GM23338 (cell line): ENCODE data around the gene CLDN2.
"Not testable (repeated sequence)": the region's sequence is repeated elsewhere in the genome, so short reads cannot be mapped to it uniquely, and the experiment has no call there.

Experiments used
- EZH2 ChIP-seq: fragments of 200-600 bp; sonication (generic); IDR thresholded peaks from one replicate; pipeline ENCODE4 v1.8.0; 2017; ENCODE audit warnings: antibody characterized with exemption, mild to moderate bottlenecking, low read depth; ENCODE audit not compliant: unreplicated experiment
- EZH2phosphoT487 ChIP-seq: fragments of 200-600 bp; sonication (generic); IDR thresholded peaks from one replicate; pipeline ENCODE4 v1.8.1; 2018; ENCODE audit warnings: antibody characterized with exemption; ENCODE audit not compliant: unreplicated experiment
- JUNB ChIP-seq: IDR thresholded peaks from one replicate; pipeline ENCODE4 v1.6.1; 2016; ENCODE audit warnings: antibody characterized with exemption; ENCODE audit not compliant: unreplicated experiment
- NANOG ChIP-seq: IDR thresholded peaks from 2 replicates; pipeline ENCODE4 v1.6.1; 2016; ENCODE audit warnings: antibody characterized with exemption, borderline replicate concordance
- POLR2AphosphoS5 ChIP-seq: IDR thresholded peaks from 2 replicates; pipeline ENCODE4 v1.6.1; 2016; ENCODE audit warnings: antibody characterized with exemption, low read depth
- STAT1 ChIP-seq: IDR thresholded peaks from one replicate; pipeline ENCODE4 v1.6.1; 2016; ENCODE audit warnings: antibody characterized with exemption; ENCODE audit not compliant: unreplicated experiment
- ZNF114 ChIP-seq: fragments of 250-450 bp; sonication (Bioruptor Pico); IDR thresholded peaks from 2 replicates; pipeline ENCODE4 v1.5.0; 2020; ENCODE audit warnings: mild to moderate bottlenecking, moderate library complexity
- ZNF331 ChIP-seq: fragments of 250-450 bp; sonication (Bioruptor Pico); IDR thresholded peaks from 2 replicates; pipeline ENCODE4 v1.5.0; 2020; ENCODE audit warnings: low read depth, mild to moderate bottlenecking, moderate library complexity
- TF ChIP-seq, protein P1 (sequence below), 2 experiments: fragments of 200-600 bp in 1 of 2; sonication (generic) in 1 of 2; conservative IDR thresholded peaks; 2 replicates each; pipeline versions ENCODE4 v1.5.1 to v1.6.1; 2016 to 2017; ENCODE audit warnings: antibody characterized with exemption in 2 of 2, low read depth in 2 of 2, mild to moderate bottlenecking in 2 of 2, moderate library complexity in 1 of 2
- TF ChIP-seq, protein P2 (sequence below): IDR thresholded peaks from one replicate; pipeline ENCODE4 v1.6.1; 2018; ENCODE audit warnings: antibody characterized with exemption; ENCODE audit not compliant: unreplicated experiment

DNA sequence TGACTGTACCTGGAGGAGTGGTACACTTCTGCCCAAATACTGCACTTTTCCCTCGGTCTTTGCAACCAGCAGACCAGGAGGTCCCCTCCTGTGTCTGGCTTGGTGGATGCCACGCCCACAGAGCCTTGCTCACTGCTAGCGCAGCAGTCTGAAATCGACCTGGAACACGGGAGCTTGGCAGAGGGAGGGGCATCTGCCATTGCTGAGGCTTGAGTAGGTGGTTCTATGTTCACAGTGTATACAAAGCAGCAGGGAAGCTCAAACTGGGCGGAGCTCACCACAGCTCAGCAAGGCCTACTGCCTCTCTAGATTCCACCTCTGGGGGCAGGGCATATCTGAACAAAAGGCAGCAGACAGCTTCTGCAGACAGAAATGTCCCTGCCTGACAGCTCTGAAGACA, 46.3 kb downstream of the CLDN2 start:
- TF ChIP-seq POLR2AphosphoS5; EZH2; ZNF331 (CRISPR knock-in tag); JUNB; EZH2phosphoT487; NANOG; ZNF114 (CRISPR knock-in tag); STAT1: not testable (repeated sequence)
- TF ChIP-seq, protein P1, sequence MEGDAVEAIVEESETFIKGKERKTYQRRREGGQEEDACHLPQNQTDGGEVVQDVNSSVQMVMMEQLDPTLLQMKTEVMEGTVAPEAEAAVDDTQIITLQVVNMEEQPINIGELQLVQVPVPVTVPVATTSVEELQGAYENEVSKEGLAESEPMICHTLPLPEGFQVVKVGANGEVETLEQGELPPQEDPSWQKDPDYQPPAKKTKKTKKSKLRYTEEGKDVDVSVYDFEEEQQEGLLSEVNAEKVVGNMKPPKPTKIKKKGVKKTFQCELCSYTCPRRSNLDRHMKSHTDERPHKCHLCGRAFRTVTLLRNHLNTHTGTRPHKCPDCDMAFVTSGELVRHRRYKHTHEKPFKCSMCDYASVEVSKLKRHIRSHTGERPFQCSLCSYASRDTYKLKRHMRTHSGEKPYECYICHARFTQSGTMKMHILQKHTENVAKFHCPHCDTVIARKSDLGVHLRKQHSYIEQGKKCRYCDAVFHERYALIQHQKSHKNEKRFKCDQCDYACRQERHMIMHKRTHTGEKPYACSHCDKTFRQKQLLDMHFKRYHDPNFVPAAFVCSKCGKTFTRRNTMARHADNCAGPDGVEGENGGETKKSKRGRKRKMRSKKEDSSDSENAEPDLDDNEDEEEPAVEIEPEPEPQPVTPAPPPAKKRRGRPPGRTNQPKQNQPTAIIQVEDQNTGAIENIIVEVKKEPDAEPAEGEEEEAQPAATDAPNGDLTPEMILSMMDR (conservative IDR thresholded peaks at IDR 0.05; ENCODE audit: low read depth in 2 of 2): not testable (repeated sequence)
- TF ChIP-seq, protein P2, sequence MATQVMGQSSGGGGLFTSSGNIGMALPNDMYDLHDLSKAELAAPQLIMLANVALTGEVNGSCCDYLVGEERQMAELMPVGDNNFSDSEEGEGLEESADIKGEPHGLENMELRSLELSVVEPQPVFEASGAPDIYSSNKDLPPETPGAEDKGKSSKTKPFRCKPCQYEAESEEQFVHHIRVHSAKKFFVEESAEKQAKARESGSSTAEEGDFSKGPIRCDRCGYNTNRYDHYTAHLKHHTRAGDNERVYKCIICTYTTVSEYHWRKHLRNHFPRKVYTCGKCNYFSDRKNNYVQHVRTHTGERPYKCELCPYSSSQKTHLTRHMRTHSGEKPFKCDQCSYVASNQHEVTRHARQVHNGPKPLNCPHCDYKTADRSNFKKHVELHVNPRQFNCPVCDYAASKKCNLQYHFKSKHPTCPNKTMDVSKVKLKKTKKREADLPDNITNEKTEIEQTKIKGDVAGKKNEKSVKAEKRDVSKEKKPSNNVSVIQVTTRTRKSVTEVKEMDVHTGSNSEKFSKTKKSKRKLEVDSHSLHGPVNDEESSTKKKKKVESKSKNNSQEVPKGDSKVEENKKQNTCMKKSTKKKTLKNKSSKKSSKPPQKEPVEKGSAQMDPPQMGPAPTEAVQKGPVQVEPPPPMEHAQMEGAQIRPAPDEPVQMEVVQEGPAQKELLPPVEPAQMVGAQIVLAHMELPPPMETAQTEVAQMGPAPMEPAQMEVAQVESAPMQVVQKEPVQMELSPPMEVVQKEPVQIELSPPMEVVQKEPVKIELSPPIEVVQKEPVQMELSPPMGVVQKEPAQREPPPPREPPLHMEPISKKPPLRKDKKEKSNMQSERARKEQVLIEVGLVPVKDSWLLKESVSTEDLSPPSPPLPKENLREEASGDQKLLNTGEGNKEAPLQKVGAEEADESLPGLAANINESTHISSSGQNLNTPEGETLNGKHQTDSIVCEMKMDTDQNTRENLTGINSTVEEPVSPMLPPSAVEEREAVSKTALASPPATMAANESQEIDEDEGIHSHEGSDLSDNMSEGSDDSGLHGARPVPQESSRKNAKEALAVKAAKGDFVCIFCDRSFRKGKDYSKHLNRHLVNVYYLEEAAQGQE: not testable (repeated sequence)
